HepG2 (cell line): ENCODE results near the gene RNASE7. TPM values are rescaled to one million over a fixed set of nuclear protein-coding genes. Genes with fewer than 3 reads are reported as not detected.

Experiments
- GABPA ChIP-seq, 2 experiments: IDR thresholded peaks; 2 replicates each; pipeline ENCODE4 v1.6.1; 2011 to 2016; ENCODE audit warnings: low read depth in 2 of 2, low read length in 1 of 2, missing biosample characterization in 1 of 2, missing genetic modification characterization in 1 of 2
- KDM5A ChIP-seq: fragments of 200-600 bp; sonication (generic); IDR thresholded peaks from 2 replicates; pipeline ENCODE4 v1.7.0; 2018; ENCODE audit warnings: antibody characterized with exemption, mild to moderate bottlenecking, low read length, borderline replicate concordance
- MIER3 ChIP-seq: IDR thresholded peaks from 2 replicates; pipeline ENCODE4 v1.6.1; 2016; ENCODE audit warnings: missing compliant biosample characterization, borderline replicate concordance
- SMYD3 ChIP-seq: sonication (generic); formaldehyde crosslinking; IDR thresholded peaks from 2 replicates; pipeline ENCODE4 v1.8.1; 2023; ENCODE audit warnings: mild to moderate bottlenecking, missing genetic modification reagents
- TEAD3 ChIP-seq: optimal IDR thresholded peaks from 2 replicates; pipeline ENCODE3; 2016; ENCODE audit warnings: borderline replicate concordance
- ZBTB38 ChIP-seq: sonication (generic); formaldehyde crosslinking; IDR thresholded peaks from 2 replicates; pipeline ENCODE4 v1.5.1; 2020; ENCODE audit warnings: mild to moderate bottlenecking, missing genetic modification reagents
- ZFP36 ChIP-seq: fragments of 150-350 bp; IDR thresholded peaks from 2 replicates; pipeline ENCODE4 v1.6.1; 2018; ENCODE audit warnings: borderline replicate concordance, low read length, low read depth; ENCODE audit not compliant: partially characterized antibody
- ZNF292 ChIP-seq: sonication (generic); formaldehyde crosslinking; IDR thresholded peaks from 2 replicates; pipeline ENCODE4 v1.8.1; 2022; ENCODE audit warnings: mild to moderate bottlenecking, low read depth, missing genetic modification reagents, borderline replicate concordance
- ZNF317 ChIP-seq: sonication (generic); formaldehyde crosslinking; IDR thresholded peaks from 2 replicates; pipeline ENCODE4 v1.5.0; 2020; ENCODE audit warnings: mild to moderate bottlenecking, missing genetic modification reagents
- ZNF446 ChIP-seq: sonication (generic); formaldehyde crosslinking; IDR thresholded peaks from 2 replicates; pipeline ENCODE4 v1.5.0; 2020; ENCODE audit warnings: mild to moderate bottlenecking, missing genetic modification reagents
- ZNF766 ChIP-seq: sonication (generic); formaldehyde crosslinking; IDR thresholded peaks from 2 replicates; pipeline ENCODE4 v1.5.0; 2020; ENCODE audit warnings: missing genetic modification reagents, borderline replicate concordance
- ZNF839 ChIP-seq: sonication (generic); formaldehyde crosslinking; IDR thresholded peaks from 2 replicates; pipeline ENCODE4 v1.4.0; 2020; ENCODE audit warnings: missing genetic modification reagents, mild to moderate bottlenecking, borderline replicate concordance
- polyA plus RNA-seq, 8 experiments: library from polyadenylated mRNA; depleted of rRNA in 3 of 8; stranded (reverse) in 7 of 8; unstranded in 1 of 8; fragments of >200 nt; fragmentation: Illumina TruSeq in 4 of 8; extraction: Trizol in 4 of 8; gene quantifications; 2 replicates each; pipeline versions ENCODE4 v1.2.1 to v1.2.3, GENCODE V29; 2011 to 2016; ENCODE audit warnings: low read depth in 4 of 8, missing spikeins in 1 of 8, mixed read lengths in 1 of 8; ENCODE audit not compliant: insufficient read depth in 1 of 8
- total RNA-seq, 5 experiments: library from RNA; depleted of rRNA; stranded (reverse); fragments of >200 nt; fragmentation: Illumina TruSeq; extraction: Trizol; gene quantifications; 2 replicates each; pipeline ENCODE4 v1.2.3, GENCODE V29; 2016; ENCODE audit warnings: low read depth in 1 of 5
- TF ChIP-seq, protein P1 (sequence below): sonication (generic); formaldehyde crosslinking; IDR thresholded peaks from 2 replicates; pipeline ENCODE4 v1.4.0; 2020; ENCODE audit warnings: missing genetic modification reagents, mild to moderate bottlenecking, borderline replicate concordance

The RNASE7 gene
- total and polyA plus RNA-seq, 2 of the 13 experiments (the other 11 are each of a cell fraction or from before 2014, with no cell fraction given), result 0.04 TPM; not detected in 1

DNA sequence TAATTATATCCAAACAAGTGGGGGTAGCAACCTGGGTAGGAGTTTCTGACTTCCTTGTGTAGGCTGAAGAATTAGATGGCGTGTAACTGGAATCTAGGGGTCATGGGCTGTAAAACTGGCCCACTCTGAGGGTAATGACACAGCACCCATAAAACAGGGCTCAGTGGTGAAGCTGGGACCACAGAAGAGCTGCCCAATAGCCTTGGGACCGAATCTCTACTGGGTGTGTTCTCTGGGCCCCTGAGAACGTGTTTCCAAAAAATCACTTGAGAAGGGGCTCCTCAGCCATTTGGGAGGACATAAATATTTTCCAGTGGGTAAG, 19.1 kb downstream of the RNASE7 start (continued):
- no peak for TF ChIP-seq ZNF766 (CRISPR knock-in tag)
- peak; percentile 90; the same call in 1 of the 2 replicates for TF ChIP-seq ZBTB38 (CRISPR knock-in tag)
- no peak for TF ChIP-seq ZNF446 (CRISPR knock-in tag)
- TF ChIP-seq GABPA (IDR thresholded peaks at IDR 0.05; ENCODE audit: low read depth, low read length), result no peak
- no peak for TF ChIP-seq GABPA (CRISPR knock-in tag; IDR thresholded peaks at IDR 0.05; ENCODE audit: low read depth)
- TF ChIP-seq ZNF317 (CRISPR knock-in tag), result 0 out of 2 replicates have a peak, but pooled peaks have one; percentile 21
- TF ChIP-seq ZNF839 (CRISPR knock-in tag), result no peak
- no peak; the same call in 1 of the 2 replicates for TF ChIP-seq ZNF292 (CRISPR knock-in tag)
- TF ChIP-seq TEAD3 (CRISPR knock-in tag), result peak; percentile 52
- TF ChIP-seq MIER3 (CRISPR knock-in tag), result 0 out of 2 replicates have a peak, but pooled peaks have one; percentile 3
- TF ChIP-seq, protein P1, sequence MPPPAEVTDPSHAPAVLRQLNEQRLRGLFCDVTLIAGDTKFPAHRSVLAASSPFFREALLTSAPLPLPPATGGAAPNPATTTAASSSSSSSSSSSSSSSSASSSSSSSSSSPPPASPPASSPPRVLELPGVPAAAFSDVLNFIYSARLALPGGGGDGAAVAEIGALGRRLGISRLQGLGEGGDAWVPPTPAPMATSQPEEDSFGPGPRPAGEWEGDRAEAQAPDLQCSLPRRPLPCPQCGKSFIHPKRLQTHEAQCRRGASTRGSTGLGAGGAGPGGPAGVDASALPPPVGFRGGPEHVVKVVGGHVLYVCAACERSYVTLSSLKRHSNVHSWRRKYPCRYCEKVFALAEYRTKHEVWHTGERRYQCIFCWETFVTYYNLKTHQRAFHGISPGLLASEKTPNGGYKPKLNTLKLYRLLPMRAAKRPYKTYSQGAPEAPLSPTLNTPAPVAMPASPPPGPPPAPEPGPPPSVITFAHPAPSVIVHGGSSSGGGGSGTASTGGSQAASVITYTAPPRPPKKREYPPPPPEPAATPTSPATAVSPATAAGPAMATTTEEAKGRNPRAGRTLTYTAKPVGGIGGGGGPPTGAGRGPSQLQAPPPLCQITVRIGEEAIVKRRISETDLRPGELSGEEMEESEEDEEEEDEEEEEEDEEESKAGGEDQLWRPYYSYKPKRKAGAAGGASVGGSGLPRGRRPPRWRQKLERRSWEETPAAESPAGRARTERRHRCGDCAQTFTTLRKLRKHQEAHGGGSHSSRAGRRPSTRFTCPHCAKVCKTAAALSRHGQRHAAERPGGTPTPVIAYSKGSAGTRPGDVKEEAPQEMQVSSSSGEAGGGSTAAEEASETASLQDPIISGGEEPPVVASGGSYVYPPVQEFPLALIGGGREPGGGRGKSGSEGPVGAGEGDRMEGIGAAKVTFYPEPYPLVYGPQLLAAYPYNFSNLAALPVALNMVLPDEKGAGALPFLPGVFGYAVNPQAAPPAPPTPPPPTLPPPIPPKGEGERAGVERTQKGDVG (CRISPR knock-in tag), result peak; percentile 80; the same call in 1 of the 2 replicates
- TF ChIP-seq ZFP36, result no peak
- 0 out of 2 replicates have a peak, but pooled peaks have one; percentile 25 for TF ChIP-seq KDM5A
- 0 out of 2 replicates have a peak, but pooled peaks have one; percentile 57 for TF ChIP-seq SMYD3 (CRISPR knock-in tag)
- TF ChIP-seq, all 625 proteins: peak for 9
